Ovary (tissue), 3 donors: ENCODE results near the gene CACNB2.

Source experiments
- CTCF ChIP-seq, 3 donors: fragments of 450-650 bp in 2 of 3; fragments of 200-600 bp in 1 of 3; IDR thresholded peaks; one replicate each; pipeline versions ENCODE4 v1.5.1 to v1.8.0; 2016 to 2022; ENCODE audit warnings: antibody characterized with exemption in 3 of 3, mild to moderate bottlenecking in 1 of 3
- EP300 ChIP-seq: sonication (generic); formaldehyde crosslinking; IDR thresholded peaks from one replicate; pipeline ENCODE4 v1.6.1; 2017; ENCODE audit warnings: antibody characterized with exemption
- donor health status: DM: no; HTN: no; CAD: no.

- TF ChIP-seq CTCF (IDR thresholded peaks at IDR 0.05) (no peak), EP300 (no peak)
Observed at GRCh38 chr10:18145652-18146051, 5.4 kb downstream of the CACNB2 start.
